ENCODE measurements around the gene CPLANE1. TPM values are rescaled to one million over a fixed set of nuclear protein-coding genes. Genes with fewer than 3 reads are reported as not detected.
A peak's percentile ranks its signal among the peaks of the same experiment; 100 is the strongest.

The CPLANE1 gene
- total and polyA plus RNA-seq, 12 donors, result 3.8 to 29.7 (median 12.7) TPM

DNA sequence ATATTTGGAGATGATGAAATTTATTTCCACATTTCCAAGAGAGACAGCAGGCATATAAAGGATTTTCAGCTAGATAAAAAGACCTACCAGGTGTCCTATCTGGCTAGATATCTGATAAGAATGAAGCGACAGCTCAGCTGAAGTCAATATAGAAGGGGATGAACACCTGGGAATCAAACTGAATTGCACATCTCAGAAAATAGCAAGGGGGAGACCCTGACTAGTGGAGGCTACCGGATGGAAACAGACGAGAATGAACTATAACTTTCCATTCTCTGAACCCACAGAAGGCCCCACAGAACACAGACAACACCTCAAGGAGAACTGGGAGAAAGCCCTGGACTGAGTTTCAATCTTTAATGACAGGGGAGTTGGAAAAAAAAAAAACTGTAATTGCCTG, 51.1 kb downstream of the CPLANE1 start:
- WGBS, 4 donors, result 68 to 81% (median 73%) methylated on average over 3 of the region's 3 CpGs
- Histone ChIP-seq H3K4me1 (replicated peaks in 1 of 2) (peaks cover 0 to 6% of the 10 kb centered on the region in 2 donors), H3K27me3 (no peaks in the 10 kb centered on the region), H3K36me3 (replicated peaks in 1 of 2) (peaks cover 0 to 25% of the 10 kb centered on the region in 2 donors), H3K4me3 (peak overlapping the region in 1 of 4 donors; percentile 3), H3K9me3 (replicated peaks in 1 of 3) (no peaks in the 10 kb centered on the region), H3K27ac (no peak overlapping the region)
- intact Hi-C loops (cut with DNase I), result no loop called here
- DNase-seq, result no peak
- no peak for TF ChIP-seq POLR2A (IDR thresholded peaks at IDR 0.05)
- TF ChIP-seq CTCF (IDR thresholded peaks at IDR 0.05), result no peak

DNA sequence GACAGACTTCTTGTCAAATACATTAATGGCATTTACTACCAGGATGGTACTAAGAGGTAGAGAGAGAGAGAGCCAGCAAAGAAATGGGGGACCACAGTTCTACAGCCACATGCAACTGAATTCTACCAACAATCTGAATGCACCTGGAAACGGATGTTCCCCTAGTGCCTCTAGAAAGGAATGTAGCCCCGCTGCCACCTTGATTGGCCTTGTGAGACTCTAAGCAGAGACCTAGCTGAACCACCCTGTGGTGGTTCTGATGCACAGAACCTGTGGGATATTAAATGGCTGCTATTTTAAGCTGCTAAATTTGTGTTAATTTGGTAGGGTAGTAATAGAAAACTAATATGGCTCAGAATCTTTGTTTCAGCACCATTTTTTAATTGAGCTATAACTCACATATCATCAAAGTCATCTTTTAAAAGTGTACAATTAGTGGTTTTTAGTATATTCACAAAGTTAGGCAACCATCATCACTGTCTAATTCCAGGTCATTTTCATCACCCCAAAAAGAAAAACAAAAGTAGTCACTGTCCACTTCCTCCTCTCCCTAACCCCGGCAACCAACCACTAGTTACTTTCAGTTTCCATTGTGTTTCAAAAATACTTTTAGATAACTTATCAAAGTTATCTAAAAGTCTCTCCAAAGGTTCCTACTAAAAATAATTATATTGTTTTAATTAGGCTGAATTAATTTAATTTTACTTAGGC, 51.7 kb downstream of the CPLANE1 start:
- Histone ChIP-seq H3K36me3 (replicated peaks in 1 of 2) (peaks cover 0 to 25% of the 10 kb centered on the region in 2 donors), H3K9me3 (replicated peaks in 1 of 3) (no peaks in the 10 kb centered on the region), H3K27ac (no peak overlapping the region), H3K4me3 (peak overlapping the region in 1 of 4 donors; percentile 3), H3K27me3 (no peaks in the 10 kb centered on the region), H3K4me1 (replicated peaks in 1 of 2) (peaks cover 0 to 6% of the 10 kb centered on the region in 2 donors)
- no peak for DNase-seq
- 68 to 78% (median 75%) methylated on average over 3 of the region's 3 CpGs for WGBS, 4 donors
- intact Hi-C loops (cut with DNase I), result no loop called here
- no peak for TF ChIP-seq CTCF (IDR thresholded peaks at IDR 0.05)
- no peak for TF ChIP-seq POLR2A (IDR thresholded peaks at IDR 0.05)

DNA sequence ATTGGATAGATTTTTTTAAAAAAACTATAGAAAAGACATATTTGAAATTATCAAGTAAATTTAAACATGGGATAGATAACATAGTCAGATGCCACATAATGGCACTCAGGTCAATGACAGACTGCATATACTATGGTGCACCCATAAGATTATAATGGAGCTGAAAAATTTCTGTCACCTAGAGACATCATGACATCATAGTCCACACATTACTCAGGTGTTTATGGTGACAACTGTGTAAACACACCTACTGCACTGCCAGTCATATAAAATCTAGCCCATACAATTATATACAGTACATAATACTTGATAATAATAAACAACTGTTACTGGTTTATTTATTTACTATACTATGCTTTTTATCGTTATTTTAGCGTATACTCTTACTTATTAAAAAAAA, 58.6 kb downstream of the CPLANE1 start:
- no peaks in the 10 kb centered on the region for H3K4me1 ChIP-seq (replicated peaks in 1 of 2)
- no peaks in the 10 kb centered on the region for H3K9me3 ChIP-seq (replicated peaks in 1 of 3)
- H3K36me3 ChIP-seq (replicated peaks in 1 of 2), result peaks cover 0 to 46% of the 10 kb centered on the region in 2 donors
- H3K4me3 ChIP-seq, result no peak overlapping the region
- DNase-seq, result no peak
- H3K27ac ChIP-seq, result no peak overlapping the region
- no peak for TF ChIP-seq CTCF (IDR thresholded peaks at IDR 0.05)
- no peak for TF ChIP-seq POLR2A (IDR thresholded peaks at IDR 0.05)
- intact Hi-C loops (cut with DNase I), result no loop called here
- no peaks in the 10 kb centered on the region for H3K27me3 ChIP-seq
- WGBS, 4 donors, result 97 to 100% (median 98%) methylated on average over 2 of the region's 2 CpGs

DNA sequence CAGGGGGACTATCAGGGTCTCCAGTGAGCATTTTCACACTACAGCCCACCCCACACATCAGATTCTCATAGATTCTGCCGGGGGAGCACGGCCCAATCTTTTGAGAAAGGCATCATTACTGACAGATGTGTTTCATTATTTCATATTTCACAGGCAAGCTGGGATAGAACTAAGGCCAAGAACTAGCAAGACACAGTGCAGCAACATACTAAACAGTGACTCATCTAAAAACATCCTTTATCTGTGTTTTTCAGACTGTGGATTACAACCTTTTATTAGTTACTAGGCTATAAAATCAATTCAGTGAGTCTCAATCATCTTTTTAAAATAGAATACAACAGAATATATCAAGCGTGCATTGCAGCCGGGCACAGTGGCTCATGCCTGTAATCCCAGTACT, 59.8 kb downstream of the CPLANE1 start:
- H3K9me3 ChIP-seq (replicated peaks in 1 of 3), result peaks cover 0 to 1% (median 0%) of the 10 kb centered on the region in 3 donors
- H3K27ac ChIP-seq, result no peak overlapping the region
- WGBS, 4 donors, result 96 to 99% (median 98%) methylated on average over 4 of the region's 4 CpGs
- peaks cover 0 to 43% of the 10 kb centered on the region in 2 donors for H3K36me3 ChIP-seq (replicated peaks in 1 of 2)
- H3K4me1 ChIP-seq (replicated peaks in 1 of 2), result no peaks in the 10 kb centered on the region
- intact Hi-C loops (cut with DNase I), result no loop called here
- H3K4me3 ChIP-seq, result no peak overlapping the region
- H3K27me3 ChIP-seq, result no peaks in the 10 kb centered on the region
- DNase-seq, result no peak
- no peak for TF ChIP-seq CTCF (IDR thresholded peaks at IDR 0.05)

All from adrenal gland (tissue), 12 donors.